ENCODE measurements around the gene TBC1D22A. TPM values are rescaled to one million over a fixed set of nuclear protein-coding genes. Genes with fewer than 3 reads are reported as not detected.
"Not testable (repeated sequence)": the region's sequence is repeated elsewhere in the genome, so short reads cannot be mapped to it uniquely, and the experiment has no call there.

The TBC1D22A gene
- total RNA-seq, 3 donors from 2014 or later = 35.6 to 51.9 (median 41.8) TPM

DNA sequence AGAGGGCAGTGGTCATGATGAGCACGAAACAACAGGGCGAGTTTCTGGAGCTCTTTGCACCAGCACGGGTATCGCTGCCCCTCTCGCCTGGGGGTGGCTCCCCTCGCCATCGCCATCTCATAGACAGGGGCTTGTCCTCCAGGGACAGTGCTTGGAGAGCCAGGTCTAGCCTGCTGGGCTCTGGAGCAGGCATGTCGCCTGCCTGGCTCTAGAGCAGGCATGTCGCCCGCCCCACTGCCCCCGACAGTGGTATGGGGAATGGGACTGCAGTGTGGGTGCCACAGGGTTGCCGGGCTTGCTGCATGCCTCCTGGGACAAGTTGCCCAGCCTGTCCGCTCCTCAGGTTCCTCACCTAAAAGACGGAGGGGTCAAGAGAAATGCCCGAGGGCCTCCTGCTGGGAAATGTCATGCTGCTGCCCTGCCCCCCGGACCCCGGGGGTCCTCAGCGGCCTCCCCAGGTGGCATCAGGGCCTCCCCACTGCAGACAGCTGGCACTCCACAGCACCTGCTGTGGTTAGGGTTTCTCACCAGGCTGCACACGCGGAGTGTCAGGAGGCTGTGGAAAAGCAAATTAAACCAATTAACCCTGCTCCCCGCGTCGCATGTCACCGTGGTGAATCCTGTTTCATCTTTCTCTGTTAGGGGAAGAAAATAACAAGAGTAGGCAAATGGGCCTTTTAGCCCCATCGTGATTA, 403.0 kb downstream of the TBC1D22A start:
- TF ChIP-seq, protein P1, sequence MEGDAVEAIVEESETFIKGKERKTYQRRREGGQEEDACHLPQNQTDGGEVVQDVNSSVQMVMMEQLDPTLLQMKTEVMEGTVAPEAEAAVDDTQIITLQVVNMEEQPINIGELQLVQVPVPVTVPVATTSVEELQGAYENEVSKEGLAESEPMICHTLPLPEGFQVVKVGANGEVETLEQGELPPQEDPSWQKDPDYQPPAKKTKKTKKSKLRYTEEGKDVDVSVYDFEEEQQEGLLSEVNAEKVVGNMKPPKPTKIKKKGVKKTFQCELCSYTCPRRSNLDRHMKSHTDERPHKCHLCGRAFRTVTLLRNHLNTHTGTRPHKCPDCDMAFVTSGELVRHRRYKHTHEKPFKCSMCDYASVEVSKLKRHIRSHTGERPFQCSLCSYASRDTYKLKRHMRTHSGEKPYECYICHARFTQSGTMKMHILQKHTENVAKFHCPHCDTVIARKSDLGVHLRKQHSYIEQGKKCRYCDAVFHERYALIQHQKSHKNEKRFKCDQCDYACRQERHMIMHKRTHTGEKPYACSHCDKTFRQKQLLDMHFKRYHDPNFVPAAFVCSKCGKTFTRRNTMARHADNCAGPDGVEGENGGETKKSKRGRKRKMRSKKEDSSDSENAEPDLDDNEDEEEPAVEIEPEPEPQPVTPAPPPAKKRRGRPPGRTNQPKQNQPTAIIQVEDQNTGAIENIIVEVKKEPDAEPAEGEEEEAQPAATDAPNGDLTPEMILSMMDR (IDR thresholded peaks at IDR 0.05) = no peak
- Histone ChIP-seq H3K36me3 (ENCODE audit: low read depth) (no peaks in the 10 kb centered on the region), H3K4me3 (no peak overlapping the region), H3K9me3 (no peaks in the 10 kb centered on the region), H3K4me1 (ENCODE audit: low read depth) (no peaks in the 10 kb centered on the region)
- intact Hi-C loops (cut with DNase I, micrococcal nuclease) = no loop called here
- ATAC-seq (no peak), DNase-seq (peak in 1 of 3 donors; percentile 16)

DNA sequence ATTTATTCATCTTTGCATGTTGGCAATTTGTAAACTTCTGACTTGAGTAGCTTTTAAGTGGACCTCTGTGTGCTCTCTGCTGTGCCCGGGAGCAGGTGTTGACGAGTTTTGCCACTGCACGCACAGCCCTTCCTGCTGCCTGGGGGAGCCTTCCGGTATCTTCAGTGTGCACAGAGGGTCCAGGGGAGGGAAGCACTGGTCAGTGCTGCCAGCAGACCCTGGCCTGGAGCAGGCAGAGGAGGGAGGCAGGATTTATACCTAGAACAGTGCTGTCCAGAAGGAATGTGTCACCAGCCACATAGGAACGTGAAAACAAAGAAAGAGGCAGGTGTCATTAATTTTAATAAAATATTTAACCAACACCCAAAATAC, 403.6 kb downstream of the TBC1D22A start:
- no peak overlapping the region for H3K4me3 ChIP-seq
- ATAC-seq (no peak), DNase-seq (peak in 1 of 3 donors; percentile 7)
- H3K36me3 ChIP-seq (ENCODE audit: low read depth) = no peaks in the 10 kb centered on the region
- H3K9me3 ChIP-seq = no peaks in the 10 kb centered on the region
- TF ChIP-seq, protein P1 (IDR thresholded peaks at IDR 0.05) = no peak
- intact Hi-C loops (cut with DNase I, micrococcal nuclease) = no loop called here
- no peaks in the 10 kb centered on the region for H3K4me1 ChIP-seq (ENCODE audit: low read depth)

DNA sequence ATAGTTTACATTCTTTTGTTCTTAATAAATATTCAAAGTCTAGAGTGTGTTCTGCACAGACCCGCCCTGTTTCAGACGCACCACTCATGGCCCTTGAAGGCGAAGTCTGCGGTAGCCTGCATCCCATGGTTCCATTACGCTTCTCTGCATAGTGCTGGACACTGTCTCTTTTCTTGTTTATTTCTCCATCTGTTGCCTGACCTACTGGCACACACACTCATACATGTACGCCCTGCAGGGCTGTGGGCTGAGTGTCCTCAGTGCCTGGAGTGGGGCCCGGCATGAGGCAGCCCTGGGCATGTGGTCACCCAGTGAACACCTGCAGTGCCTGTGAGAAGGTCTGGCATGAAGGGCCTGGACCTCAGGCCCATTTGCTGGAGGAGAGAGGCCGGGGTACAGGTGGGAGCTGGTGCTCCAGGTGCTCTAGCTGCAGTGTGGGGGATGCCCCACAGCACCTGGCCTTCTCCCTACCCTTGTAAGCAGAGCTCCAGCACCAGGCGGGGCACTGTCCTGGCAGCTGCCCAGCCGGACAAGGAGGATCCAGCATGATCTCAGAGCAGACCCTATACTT, 404.1 kb downstream of the TBC1D22A start:
- Histone ChIP-seq H3K4me3 (no peak overlapping the region), H3K9me3 (no peaks in the 10 kb centered on the region), H3K36me3 (ENCODE audit: low read depth) (no peaks in the 10 kb centered on the region), H3K4me1 (ENCODE audit: low read depth) (no peaks in the 10 kb centered on the region)
- ATAC-seq = no peak
- intact Hi-C loops (cut with DNase I, micrococcal nuclease) = no loop called here
- DNase-seq = peak in 1 of 3 donors; percentile 10
- TF ChIP-seq, protein P1 (IDR thresholded peaks at IDR 0.05) = no peak

DNA sequence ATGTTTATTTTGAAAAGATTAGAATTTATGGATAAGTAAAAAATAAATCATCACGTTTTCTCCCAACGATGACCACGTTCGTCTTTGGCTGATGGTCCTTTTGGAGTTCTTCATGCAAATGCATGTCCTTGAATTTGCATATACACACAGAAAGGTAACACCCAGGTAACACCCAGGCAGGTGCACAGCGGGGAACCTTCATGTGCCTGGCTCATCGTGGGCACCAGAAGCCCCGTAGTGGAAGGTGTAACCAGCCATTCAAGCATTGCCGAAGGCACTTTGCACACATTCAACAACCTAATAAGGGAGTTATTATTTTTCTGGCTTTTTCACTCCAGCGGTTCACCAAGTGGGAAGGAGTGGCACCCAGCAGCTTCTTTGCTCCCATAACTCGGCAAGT, 404.6 kb downstream of the TBC1D22A start:
- H3K36me3 ChIP-seq (ENCODE audit: low read depth) = no peaks in the 10 kb centered on the region

DNA sequence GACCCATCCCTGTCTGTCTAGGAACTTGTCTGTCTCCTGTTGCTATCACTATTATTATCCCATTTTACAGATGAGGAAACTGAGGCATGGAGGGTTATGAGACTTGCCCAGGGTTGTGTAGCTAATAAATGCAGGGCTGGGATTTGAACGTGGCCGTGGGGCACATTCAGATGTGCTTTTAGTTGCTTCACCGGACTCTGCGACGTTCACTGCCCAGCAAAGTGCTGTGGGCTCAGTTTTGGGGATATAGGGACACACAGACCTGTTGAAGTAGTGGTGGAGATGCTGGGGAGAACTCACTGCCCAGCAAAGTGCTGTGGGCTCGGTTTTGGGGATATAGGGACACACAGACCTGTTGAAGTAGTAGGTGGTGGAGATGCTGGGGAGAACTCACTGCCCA, 405.5 kb downstream of the TBC1D22A start:
- H3K4me3 ChIP-seq; ATAC-seq; H3K4me1 ChIP-seq (ENCODE audit: low read depth); H3K9me3 ChIP-seq; H3K36me3 ChIP-seq (ENCODE audit: low read depth); intact Hi-C loops (cut with DNase I, micrococcal nuclease): not testable (repeated sequence)
- DNase-seq = peak in 1 of 3 donors; percentile 5

More for the DNA sequence above, 404.6 kb downstream of the TBC1D22A start:
- no peak overlapping the region for H3K4me3 ChIP-seq
- no peaks in the 10 kb centered on the region for H3K9me3 ChIP-seq
- peak in 1 of 3 donors; percentile 3 for DNase-seq
- intact Hi-C loops (cut with DNase I, micrococcal nuclease) = no loop called here
- no peak for ATAC-seq
- TF ChIP-seq, protein P1 (IDR thresholded peaks at IDR 0.05) = no peak
- no peaks in the 10 kb centered on the region for H3K4me1 ChIP-seq (ENCODE audit: low read depth)

DNA sequence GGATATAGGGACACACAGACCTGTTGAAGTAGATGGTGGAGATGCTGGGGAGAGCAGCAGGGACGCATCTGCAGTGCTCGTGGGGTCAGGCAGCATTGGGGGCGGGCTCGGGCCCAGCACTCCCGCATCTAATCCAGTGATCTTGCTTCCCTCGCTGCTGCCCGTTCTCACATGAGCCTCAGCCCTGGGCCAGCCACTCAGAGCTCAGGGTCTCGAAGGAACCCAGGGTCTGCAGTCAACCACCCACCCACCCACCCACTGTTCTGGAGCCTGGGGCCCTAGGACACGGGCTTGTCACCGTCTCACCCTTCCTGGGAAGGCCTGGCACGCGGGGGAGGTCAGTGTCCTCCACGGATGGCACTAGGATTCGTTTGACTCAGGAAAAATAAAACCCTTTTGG, 406.0 kb downstream of the TBC1D22A start:
- DNase-seq (peak in 2 of 3 donors; percentile 9 to 25), ATAC-seq (no peak)
- no peaks in the 10 kb centered on the region for H3K4me1 ChIP-seq (ENCODE audit: low read depth)
- H3K9me3 ChIP-seq = no peaks in the 10 kb centered on the region
- no peak overlapping the region for H3K4me3 ChIP-seq
- TF ChIP-seq, protein P1 (IDR thresholded peaks at IDR 0.05) = no peak
- intact Hi-C loops (cut with DNase I, micrococcal nuclease) = no loop called here
- H3K36me3 ChIP-seq (ENCODE audit: low read depth) = no peaks in the 10 kb centered on the region
